ENCODE data around the gene FBLN2.

The FBLN2 gene

DNA sequence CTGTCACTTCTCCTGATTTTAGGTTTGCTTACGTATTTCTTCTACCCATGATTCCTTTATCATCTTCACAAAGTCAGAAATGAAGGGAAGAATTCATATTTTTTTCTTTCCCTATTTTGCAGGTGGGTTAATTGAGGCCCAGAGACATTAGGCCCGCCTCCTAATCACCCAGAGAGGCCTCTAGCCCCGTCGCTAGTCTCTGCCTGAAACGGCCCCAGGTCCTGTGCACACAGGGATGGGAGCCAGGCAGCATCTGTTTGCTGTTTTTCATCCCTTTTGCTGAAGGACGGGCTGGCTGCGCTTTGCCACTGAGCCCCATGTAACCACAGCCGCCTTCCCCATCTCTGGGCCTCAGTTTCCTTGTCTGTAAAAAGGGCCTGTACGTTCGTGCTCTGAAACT is 135.9 kb downstream of the FBLN2 start:
- no peak overlapping the region for H3K4me3 ChIP-seq (ENCODE audit: low read length)
- peaks cover 58% of the 10 kb centered on the region for H3K27me3 ChIP-seq (replicated peaks; ENCODE audit: control insufficient read depth, insufficient read depth, low read length)
- H3K4me1 ChIP-seq (ENCODE audit: control insufficient read depth, insufficient read depth, low read length): no peaks in the 10 kb centered on the region
- H3K36me3 ChIP-seq (ENCODE audit: control insufficient read depth, insufficient read depth, low read length, severe bottlenecking): no peaks in the 10 kb centered on the region
- no peak overlapping the region for H3K9ac ChIP-seq (ENCODE audit: low read length)
- DNase-seq (ENCODE audit: low read depth): no peak
- no peaks in the 10 kb centered on the region for H3K9me3 ChIP-seq (ENCODE audit: control insufficient read depth, low read length)

DNA sequence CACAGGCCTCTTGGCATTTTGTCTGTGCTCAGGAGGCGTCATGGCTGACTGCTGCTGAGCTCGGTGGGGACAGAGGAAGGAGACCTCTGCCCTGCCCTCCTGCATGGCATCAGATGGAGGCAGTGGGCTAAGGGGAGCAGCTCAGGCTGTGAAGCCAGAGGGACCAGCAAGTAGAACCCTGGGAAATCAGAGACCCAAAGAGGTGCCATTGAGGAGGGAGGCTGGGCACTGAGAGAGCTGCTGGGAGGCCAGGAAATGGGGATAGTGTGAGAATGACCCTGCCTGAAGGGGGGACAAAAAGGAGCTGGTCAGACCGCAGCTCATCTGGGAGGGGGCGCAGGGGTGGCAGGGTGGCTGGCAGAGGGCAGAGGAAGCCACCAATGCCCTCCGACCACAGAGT is 136.8 kb downstream of the FBLN2 start:
- H3K27me3 ChIP-seq (replicated peaks; ENCODE audit: control insufficient read depth, insufficient read depth, low read length): peaks cover 60% of the 10 kb centered on the region
- H3K4me1 ChIP-seq (ENCODE audit: control insufficient read depth, insufficient read depth, low read length): no peaks in the 10 kb centered on the region
- H3K9ac ChIP-seq (ENCODE audit: low read length): no peak overlapping the region
- no peaks in the 10 kb centered on the region for H3K9me3 ChIP-seq (ENCODE audit: control insufficient read depth, low read length)
- H3K4me3 ChIP-seq (ENCODE audit: low read length): no peak overlapping the region
- H3K36me3 ChIP-seq (ENCODE audit: control insufficient read depth, insufficient read depth, low read length, severe bottlenecking): no peaks in the 10 kb centered on the region
- no peak for DNase-seq (ENCODE audit: low read depth)

DNA sequence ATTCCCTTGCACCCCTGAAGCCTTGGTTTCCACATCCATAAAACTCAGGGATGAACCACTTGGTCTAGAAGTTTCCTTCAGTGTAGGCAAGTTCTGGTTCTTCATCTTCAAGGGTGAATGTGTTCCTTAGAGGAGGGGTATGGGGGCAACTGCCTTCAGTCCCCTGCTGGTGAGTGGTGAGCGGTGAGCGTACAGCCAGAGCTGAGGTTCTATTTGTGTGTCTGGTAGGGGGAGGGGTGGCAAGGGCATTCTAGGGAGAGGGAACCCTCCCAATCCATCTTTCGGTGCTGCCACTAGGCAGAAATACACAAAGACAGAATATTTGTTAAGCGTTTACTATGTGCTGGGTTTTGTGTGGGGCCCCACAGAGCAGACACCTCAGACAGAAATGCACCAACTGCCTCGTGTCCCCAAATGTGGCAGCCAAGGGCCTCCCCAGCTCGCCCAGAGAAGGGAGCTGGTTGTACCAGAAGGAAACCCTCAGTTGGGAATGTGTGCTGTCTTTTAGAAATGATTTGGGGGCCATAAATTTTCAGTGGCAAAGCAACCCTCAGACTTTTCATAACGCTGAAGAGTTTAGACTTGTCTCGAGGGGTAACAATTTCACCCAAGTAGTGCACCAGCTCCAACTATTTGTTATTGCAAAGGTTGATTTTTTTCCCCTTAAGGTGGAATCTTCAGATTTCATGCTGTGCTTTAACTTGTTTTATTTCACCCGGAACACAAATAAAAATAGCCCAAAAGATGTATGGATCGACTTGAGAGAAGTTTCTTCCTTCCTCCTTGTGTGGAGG is 137.6 kb downstream of the FBLN2 start:
- no peak overlapping the region for H3K4me3 ChIP-seq (ENCODE audit: low read length)
- H3K36me3 ChIP-seq (ENCODE audit: control insufficient read depth, insufficient read depth, low read length, severe bottlenecking): no peaks in the 10 kb centered on the region
- H3K27me3 ChIP-seq (replicated peaks; ENCODE audit: control insufficient read depth, insufficient read depth, low read length): peaks cover 56% of the 10 kb centered on the region
- H3K9ac ChIP-seq (ENCODE audit: low read length): no peak overlapping the region
- no peaks in the 10 kb centered on the region for H3K4me1 ChIP-seq (ENCODE audit: control insufficient read depth, insufficient read depth, low read length)
- no peak for DNase-seq (ENCODE audit: low read depth)
- no peaks in the 10 kb centered on the region for H3K9me3 ChIP-seq (ENCODE audit: control insufficient read depth, low read length)

DNA sequence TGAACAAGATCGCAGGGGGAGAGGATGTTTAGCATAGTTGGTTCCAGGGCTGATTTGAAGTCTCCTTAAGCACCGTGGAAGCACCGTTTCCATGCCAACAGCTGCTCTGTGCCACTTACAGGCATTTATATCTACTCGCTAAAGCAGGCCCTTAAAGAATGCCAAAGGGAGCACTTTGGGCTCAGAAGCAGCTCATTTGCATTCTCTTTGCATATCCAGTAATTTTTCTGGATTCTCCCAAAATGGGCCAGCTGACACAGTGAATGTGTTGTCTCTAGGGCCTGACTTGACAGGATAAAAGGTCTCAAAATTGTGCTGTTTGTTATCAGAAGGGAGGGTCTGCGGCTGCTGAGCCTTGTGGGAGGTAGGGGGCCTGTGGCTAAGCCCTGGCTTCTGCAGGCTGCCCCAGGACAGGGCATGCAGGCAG is 138.6 kb downstream of the FBLN2 start:
- peak; percentile 1 for DNase-seq (ENCODE audit: low read depth)
- Histone ChIP-seq H3K27me3 (replicated peaks; ENCODE audit: control insufficient read depth, insufficient read depth, low read length) (peaks cover 56% of the 10 kb centered on the region), H3K9me3 (ENCODE audit: control insufficient read depth, low read length) (peaks cover 2% of the 10 kb centered on the region), H3K9ac (ENCODE audit: low read length) (no peak overlapping the region), H3K4me1 (ENCODE audit: control insufficient read depth, insufficient read depth, low read length) (no peaks in the 10 kb centered on the region), H3K4me3 (ENCODE audit: low read length) (no peak overlapping the region), H3K36me3 (ENCODE audit: control insufficient read depth, insufficient read depth, low read length, severe bottlenecking) (no peaks in the 10 kb centered on the region)

All from adipocyte (in vitro differentiated cells).